ENCODE data around the gene HNF1B.

DNA sequence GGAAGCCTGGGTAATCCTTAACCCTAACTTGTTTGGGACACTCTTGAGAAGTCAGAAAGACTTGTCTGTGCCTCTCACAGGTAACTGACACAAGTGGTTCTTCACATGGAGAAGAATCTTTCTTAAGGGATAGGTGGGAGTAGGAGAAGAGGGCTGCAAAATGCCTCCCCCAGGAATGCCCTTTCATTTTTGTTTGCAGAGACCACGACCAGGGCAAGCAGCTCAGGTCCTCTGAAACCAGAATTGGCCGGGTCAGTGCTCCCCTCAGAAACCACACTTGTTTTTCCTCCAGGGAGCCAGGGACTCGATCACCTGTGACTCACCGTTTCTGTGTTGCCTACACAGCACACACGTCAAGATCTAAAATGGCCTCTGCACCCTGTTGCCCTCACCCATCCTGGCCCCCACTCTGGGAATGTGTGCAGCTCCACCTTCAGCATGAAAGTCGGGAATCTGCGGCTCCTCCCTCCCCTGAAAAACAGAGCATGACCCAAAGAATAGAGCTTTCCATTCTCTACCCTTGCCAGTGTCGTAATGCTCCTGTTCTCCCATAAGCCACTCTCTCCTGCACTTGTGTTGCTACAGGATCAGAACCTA, 36.1 kb downstream of the HNF1B start:
- TF ChIP-seq POLR2AphosphoS5 (IDR thresholded peaks at IDR 0.05; ENCODE audit: borderline replicate concordance, low read depth, low read length) = no peak
- no peak for TF ChIP-seq EZH2 (IDR thresholded peaks at IDR 0.05)
